PC-9 (cell line): ENCODE data around the gene VILL. TPM values are rescaled to one million over a fixed set of nuclear protein-coding genes. Genes with fewer than 3 reads are reported as not detected.

Experiments
- BruUV-seq: library from RNA; stranded (reverse); fragments of 400-500 nt; replicated peaks from 2 replicates; lab custom pipeline; 2021; lab: Mats Ljungman, UMichigan
- CTCF ChIA-PET: fragments of 300-600 bp; sonication (Branson Sonifier 250); formaldehyde crosslinking; loops from one replicate; lab custom pipeline; 2022; ENCODE audit warnings: antibody characterized with exemption; lab: Charles Lee
- POLR2A ChIA-PET: fragments of 300-600 bp; sonication (Branson Sonifier 250); formaldehyde crosslinking; loops from one replicate; lab custom pipeline; 2022; ENCODE audit warnings: antibody characterized with exemption; ENCODE audit not compliant: unreplicated experiment; lab: Charles Lee
- DNase-seq, 2 experiments: peaks; one replicate each; pipeline versions ENCODE4 v3.0.0 to v3.0.0-alpha.2; 2015 to 2022; ENCODE audit warnings: mixed read lengths in 1 of 2
- H2AFZ ChIP-seq: fragments of 200-600 bp; sonication (generic); 2 replicates; pipeline ENCODE4 v1.8.1; 2017; ENCODE audit warnings: antibody characterized with exemption
- H3F3A ChIP-seq: fragments of 200-600 bp; sonication (generic); 2 replicates; pipeline ENCODE4 v1.8.1; 2017; ENCODE audit warnings: antibody characterized with exemption, mild to moderate bottlenecking, low read depth; ENCODE audit not compliant: insufficient read depth
- H3K27ac ChIP-seq: fragments of 200-600 bp; sonication (generic); 2 replicates; pipeline ENCODE4 v1.6.1; 2016; ENCODE audit warnings: mixed run types
- H3K27me3 ChIP-seq: fragments of 200-600 bp; sonication (generic); 2 replicates; pipeline ENCODE4 v1.6.1; 2016; ENCODE audit warnings: low read depth, mixed run types; ENCODE audit not compliant: insufficient read depth
- H3K36me3 ChIP-seq: fragments of 200-600 bp; sonication (generic); 2 replicates; pipeline ENCODE4 v1.6.1; 2016; ENCODE audit warnings: low read depth, mixed run types
- H3K4me1 ChIP-seq: fragments of 200-600 bp; sonication (generic); replicated peaks from 2 replicates; pipeline ENCODE4 v1.6.1; 2016; ENCODE audit warnings: mixed run types; ENCODE audit not compliant: insufficient read depth
- H3K4me2 ChIP-seq: fragments of 200-600 bp; sonication (generic); 2 replicates; pipeline ENCODE4 v1.6.1; 2017; ENCODE audit warnings: mixed run types
- H3K4me3 ChIP-seq: fragments of 200-600 bp; sonication (generic); 2 replicates; pipeline ENCODE4 v1.6.1; 2016; ENCODE audit warnings: mixed run types
- H3K79me2 ChIP-seq: fragments of 200-600 bp; sonication (generic); 2 replicates; pipeline ENCODE4 v1.6.1; 2017; ENCODE audit warnings: low read depth, mixed run types
- H3K9me2 ChIP-seq: fragments of 200-600 bp; sonication (generic); 2 replicates; pipeline ENCODE4 v1.8.1; 2017; ENCODE audit warnings: mild to moderate bottlenecking; ENCODE audit not compliant: insufficient read depth
- H3K9me3 ChIP-seq: fragments of 200-600 bp; sonication (generic); 2 replicates; pipeline ENCODE4 v1.8.1; 2016; ENCODE audit warnings: low read depth; ENCODE audit not compliant: insufficient read depth
- H4K20me1 ChIP-seq: fragments of 200-600 bp; sonication (generic); 2 replicates; pipeline ENCODE4 v1.8.1; 2017; ENCODE audit not compliant: insufficient read depth
- CTCF ChIP-seq: fragments of 200-600 bp; sonication (generic); conservative IDR thresholded peaks from 2 replicates; pipeline ENCODE4 v1.6.1; 2017; ENCODE audit warnings: mixed run types, antibody characterized with exemption, mild to moderate bottlenecking, moderate library complexity
- EZH2 ChIP-seq: fragments of 200-600 bp; sonication (generic); IDR thresholded peaks from 2 replicates; pipeline ENCODE4 v1.8.0; 2017; ENCODE audit warnings: antibody characterized with exemption, low read depth
- intact Hi-C: fragments of 100-400 bp; cut with micrococcal nuclease; formaldehyde crosslinking; loops from one replicate; pipeline ENCODE4 v1.10.0; 2022; ENCODE audit not compliant: unreplicated experiment
- total RNA-seq: library from RNA; stranded (reverse); gene quantifications from 2 replicates; pipeline ENCODE4 v1.2.3, GENCODE V29; 2021

VILL gene
- total RNA-seq, 1 experiment from 2014 or later = 14.7 TPM

GRCh38 chr3:37980462-37981347 lies 9.9 kb upstream of the VILL start:
- Histone ChIP-seq H3K9me3 (no peaks in the 10 kb centered on the region), H3K27me3 (no peaks in the 10 kb centered on the region), H3K36me3 (peaks cover 6% of the 10 kb centered on the region; the same call in 1 of the 2 replicates), H3K4me3 (no peak overlapping the region), H2AFZ (no peak overlapping the region), H4K20me1 (no peaks in the 10 kb centered on the region), H3K27ac (no peak overlapping the region), H3K9me2 (no peaks in the 10 kb centered on the region), H3K4me1 (peaks cover 12% of the 10 kb centered on the region; the same call in 1 of the 2 replicates), H3K79me2 (no peaks in the 10 kb centered on the region), H3F3A (peaks cover 10% of the 10 kb centered on the region; the same call in 1 of the 2 replicates), H3K4me2 (no peak overlapping the region)
- DNase-seq = no peak
- POLR2A ChIA-PET = no interaction called here
- intact Hi-C loops = no loop called here
- BruUV-seq = no TSS peak
- TF ChIP-seq CTCF (no peak), EZH2 (no peak)
- CTCF ChIA-PET = interaction anchor here (0.6 kb wide), 2 partner anchors 20 to 191 kb away, joined by 3 read pairs; no protein-coding TSS in a partner anchor

- peaks cover 10% of the 10 kb centered on the region; the same call in 1 of the 2 replicates for H3F3A ChIP-seq
- no peaks in the 10 kb centered on the region for H3K9me3 ChIP-seq
- peak in 1 of 2 experiments; percentile 62 for DNase-seq
- H3K9me2 ChIP-seq = no peaks in the 10 kb centered on the region
- TF ChIP-seq EZH2 = no peak
- no peak for TF ChIP-seq CTCF
- H3K27me3 ChIP-seq = no peaks in the 10 kb centered on the region
- BruUV-seq = no TSS peak
- ChIA-PET POLR2A (no interaction called here), CTCF (interaction anchor here (0.6 kb wide), 1 partner anchor 19 kb away, joined by 3 read pairs; no protein-coding TSS in a partner anchor)
- intact Hi-C loops = no loop called here
- H2AFZ ChIP-seq = no peak overlapping the region
- H3K4me2 ChIP-seq = no peak overlapping the region
- H3K79me2 ChIP-seq = no peaks in the 10 kb centered on the region
- H3K4me3 ChIP-seq = no peak overlapping the region
- no peak overlapping the region for H3K27ac ChIP-seq
- peaks cover 6% of the 10 kb centered on the region; the same call in 1 of the 2 replicates for H3K36me3 ChIP-seq
- peaks cover 18% of the 10 kb centered on the region for H3K4me1 ChIP-seq
- H4K20me1 ChIP-seq = no peaks in the 10 kb centered on the region
Observed at GRCh38 chr3:37981348-37981664, 9.3 kb upstream of the VILL start.

GRCh38 chr3:37982331-37982730 lies 8.3 kb upstream of the VILL start:
- Histone ChIP-seq H3K9me3 (no peaks in the 10 kb centered on the region), H3K36me3 (peaks cover 6% of the 10 kb centered on the region; the same call in 1 of the 2 replicates), H3K27me3 (no peaks in the 10 kb centered on the region), H3K4me1 (peaks cover 27% of the 10 kb centered on the region), H4K20me1 (no peaks in the 10 kb centered on the region), H3K4me2 (no peak overlapping the region), H3K79me2 (no peaks in the 10 kb centered on the region), H3F3A (peaks cover 12% of the 10 kb centered on the region; the same call in 1 of the 2 replicates), H3K9me2 (no peaks in the 10 kb centered on the region), H3K27ac (no peak overlapping the region), H2AFZ (no peak overlapping the region), H3K4me3 (no peak overlapping the region)
- ChIA-PET CTCF (no interaction called here), POLR2A (no interaction called here)
- TF ChIP-seq EZH2 (no peak), CTCF (no peak)
- no TSS peak for BruUV-seq
- intact Hi-C loops = no loop called here
- DNase-seq = no peak
